HepG2 (cell line): Measurements from ENCODE around the gene KPNB1. TPM values are rescaled to one million over a fixed set of nuclear protein-coding genes. Genes with fewer than 3 reads are reported as not detected.

Source experiments
- ATAD3A ChIP-seq: sonication (generic); formaldehyde crosslinking; IDR thresholded peaks from 2 replicates; pipeline ENCODE4 v1.4.0; 2020; ENCODE audit warnings: missing genetic modification reagents
- ATF2 ChIP-seq: sonication (generic); formaldehyde crosslinking; IDR thresholded peaks from 2 replicates; pipeline ENCODE4 v1.4.0; 2020; ENCODE audit warnings: missing genetic modification reagents
- BATF2 ChIP-seq: sonication (generic); formaldehyde crosslinking; IDR thresholded peaks from 2 replicates; pipeline ENCODE4 v1.8.0; 2022; ENCODE audit warnings: mild to moderate bottlenecking, missing genetic modification reagents, moderate library complexity
- HNRNPUL1 ChIP-seq: fragments of 200-400 bp; formaldehyde crosslinking; IDR thresholded peaks from 2 replicates; pipeline ENCODE4 v1.6.1; 2017; ENCODE audit warnings: low read depth, mild to moderate bottlenecking, low read length, moderate library complexity
- NR2F2 ChIP-seq: IDR thresholded peaks from 2 replicates; pipeline ENCODE4 v1.6.1; 2012; ENCODE audit warnings: low read depth, inconsistent platforms, borderline replicate concordance
- PTBP1 ChIP-seq: fragments of 200-400 bp; formaldehyde crosslinking; IDR thresholded peaks from 2 replicates; pipeline ENCODE4 v1.6.1; 2018; ENCODE audit warnings: low read length, low read depth; ENCODE audit not compliant: poor library complexity, severe bottlenecking
- TFAP4 ChIP-seq: sonication (generic); IDR thresholded peaks from 2 replicates; pipeline ENCODE4 v1.6.1; 2016; ENCODE audit warnings: low read depth, borderline replicate concordance
- ZSCAN5A ChIP-seq: sonication (generic); formaldehyde crosslinking; IDR thresholded peaks from 2 replicates; pipeline ENCODE4 v1.8.0; 2022; ENCODE audit warnings: mild to moderate bottlenecking, missing genetic modification reagents, borderline replicate concordance
- polyA plus RNA-seq, 8 experiments: library from polyadenylated mRNA; depleted of rRNA in 3 of 8; stranded (reverse) in 7 of 8; unstranded in 1 of 8; fragments of >200 nt; fragmentation: Illumina TruSeq in 4 of 8; extraction: Trizol in 4 of 8; gene quantifications; 2 replicates each; pipeline versions ENCODE4 v1.2.1 to v1.2.3, GENCODE V29; 2011 to 2016; ENCODE audit warnings: low read depth in 4 of 8, missing spikeins in 1 of 8, mixed read lengths in 1 of 8; ENCODE audit not compliant: insufficient read depth in 1 of 8
- total RNA-seq, 5 experiments: library from RNA; depleted of rRNA; stranded (reverse); fragments of >200 nt; fragmentation: Illumina TruSeq; extraction: Trizol; gene quantifications; 2 replicates each; pipeline ENCODE4 v1.2.3, GENCODE V29; 2016; ENCODE audit warnings: low read depth in 1 of 5

The KPNB1 gene
- total and polyA plus RNA-seq, 2 of the 13 experiments (the other 11 are each of a cell fraction or from before 2014, with no cell fraction given), result 164 to 424 TPM

- TF ChIP-seq ZSCAN5A (no peak), ATF2 (CRISPR knock-in tag) (no peak), NR2F2 (no peak), HNRNPUL1 (no peak), BATF2 (no peak), TFAP4 (no peak), ATAD3A (no peak), PTBP1 (no peak)
Observed at GRCh38 chr17:47726796-47727703, 77.3 kb downstream of the KPNB1 start (continued).
